ENCODE data around the gene MACC1. TPM values are rescaled to one million over a fixed set of nuclear protein-coding genes. Genes with fewer than 3 reads are reported as not detected.

The MACC1 gene
- total RNA-seq, 1 donor from 2014 or later = 33.2 TPM

DNA sequence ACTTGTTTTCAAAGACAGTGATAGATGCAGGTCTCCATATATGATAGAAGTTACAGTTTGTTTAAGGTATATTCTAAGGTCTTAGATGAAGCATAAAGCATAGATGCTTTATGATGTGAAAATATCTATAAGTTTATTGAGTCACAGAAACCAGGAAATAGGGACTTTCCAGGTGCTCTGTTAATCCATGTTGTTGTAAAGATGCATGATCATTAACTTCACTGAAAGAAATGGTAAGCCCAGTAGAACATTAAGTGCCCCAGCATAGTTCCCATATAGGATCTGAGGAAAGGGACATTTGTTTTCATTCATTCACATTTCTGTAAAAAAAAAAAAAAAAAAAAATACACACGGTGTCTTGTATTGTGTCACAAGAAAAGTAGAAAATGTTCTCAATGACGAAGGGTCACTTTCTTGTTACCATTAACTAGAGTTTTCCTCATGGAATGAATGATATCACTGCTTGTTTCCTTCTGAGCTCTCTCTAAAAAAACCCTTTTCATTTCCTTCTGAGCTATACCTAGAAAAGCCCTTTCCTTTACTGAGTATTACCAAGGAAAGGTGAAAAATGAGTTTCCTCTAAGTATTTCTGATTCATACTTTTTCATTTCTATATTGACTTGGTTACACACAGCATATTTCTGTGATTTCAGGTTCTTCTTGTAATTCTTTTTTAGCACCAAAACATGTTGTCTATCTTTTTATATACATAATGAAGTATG lies 105.2 kb downstream of the MACC1 start:
- no peak overlapping the region for H3K4me3 ChIP-seq (ENCODE audit: low read depth, low read length)
- TF ChIP-seq CTCF (conservative IDR thresholded peaks at IDR 0.05; ENCODE audit: low read depth, low read length) = no peak
- no peak for DNase-seq (ENCODE audit: low read depth)

DNA sequence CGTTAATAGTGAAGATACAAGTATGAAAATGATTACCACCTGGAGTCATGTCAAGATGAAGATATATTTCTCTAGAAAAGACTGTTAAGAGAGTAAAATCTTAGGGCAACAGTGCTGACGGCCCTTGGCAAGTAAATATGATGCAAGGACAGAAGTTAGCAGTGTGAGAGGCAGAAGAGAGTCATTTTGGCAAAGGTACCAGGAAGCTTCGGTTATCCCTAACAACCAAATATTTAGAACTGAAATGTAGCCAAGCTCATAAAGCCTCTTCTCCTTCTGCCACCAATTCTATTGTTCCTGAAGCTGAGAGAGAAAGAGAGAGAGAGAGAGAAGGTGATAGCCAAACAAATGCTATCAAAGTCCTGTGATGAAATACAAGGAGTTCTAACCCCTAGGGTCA lies 109.6 kb downstream of the MACC1 start:
- DNase-seq (ENCODE audit: low read depth) = no peak
- TF ChIP-seq CTCF (conservative IDR thresholded peaks at IDR 0.05; ENCODE audit: low read depth, low read length) = no peak

GRCh38 chr7:20104696-20105095 lies 112.5 kb downstream of the MACC1 start:
- no peak for TF ChIP-seq CTCF (conservative IDR thresholded peaks at IDR 0.05; ENCODE audit: low read depth, low read length)
- DNase-seq (ENCODE audit: low read depth) = no peak
- no peak overlapping the region for H3K4me3 ChIP-seq (ENCODE audit: low read depth, low read length)

More for the DNA sequence above, 109.6 kb downstream of the MACC1 start:
- H3K4me3 ChIP-seq (ENCODE audit: low read depth, low read length) = no peak overlapping the region

DNA sequence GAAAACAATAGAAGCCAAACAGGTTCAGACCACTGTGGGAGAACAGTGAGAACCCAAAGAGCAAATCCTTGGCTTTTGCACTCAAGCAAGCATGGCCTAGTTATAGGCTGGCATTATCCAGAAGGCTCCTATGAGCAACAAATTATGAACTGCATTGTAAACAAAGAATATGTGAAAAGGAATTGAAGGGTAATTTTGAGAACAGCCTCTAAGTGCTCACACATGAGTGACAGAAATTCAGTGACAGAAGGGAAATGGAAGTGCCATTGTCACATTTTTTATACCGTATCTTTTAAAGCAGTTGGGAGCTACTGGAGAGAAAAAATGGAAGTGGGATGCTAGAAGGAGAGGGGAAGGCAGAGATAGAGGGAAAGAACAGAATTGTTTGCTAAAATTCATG lies 114.2 kb downstream of the MACC1 start:
- no peak for DNase-seq (ENCODE audit: low read depth)
- no peak for TF ChIP-seq CTCF (conservative IDR thresholded peaks at IDR 0.05; ENCODE audit: low read depth, low read length)
- no peak overlapping the region for H3K4me3 ChIP-seq (ENCODE audit: low read depth, low read length)

- no peak for TF ChIP-seq CTCF (conservative IDR thresholded peaks at IDR 0.05; ENCODE audit: low read depth, low read length)
- no peak overlapping the region for H3K4me3 ChIP-seq (ENCODE audit: low read depth, low read length)
- DNase-seq (ENCODE audit: low read depth) = no peak
Observed at GRCh38 chr7:20095862-20096261, 121.3 kb downstream of the MACC1 start.

- H3K4me3 ChIP-seq (ENCODE audit: low read depth, low read length) = no peak overlapping the region
- no peak for TF ChIP-seq CTCF (conservative IDR thresholded peaks at IDR 0.05; ENCODE audit: low read depth, low read length)
- DNase-seq (ENCODE audit: low read depth) = no peak
Observed at GRCh38 chr7:20095436-20095835, 121.7 kb downstream of the MACC1 start.

DNA sequence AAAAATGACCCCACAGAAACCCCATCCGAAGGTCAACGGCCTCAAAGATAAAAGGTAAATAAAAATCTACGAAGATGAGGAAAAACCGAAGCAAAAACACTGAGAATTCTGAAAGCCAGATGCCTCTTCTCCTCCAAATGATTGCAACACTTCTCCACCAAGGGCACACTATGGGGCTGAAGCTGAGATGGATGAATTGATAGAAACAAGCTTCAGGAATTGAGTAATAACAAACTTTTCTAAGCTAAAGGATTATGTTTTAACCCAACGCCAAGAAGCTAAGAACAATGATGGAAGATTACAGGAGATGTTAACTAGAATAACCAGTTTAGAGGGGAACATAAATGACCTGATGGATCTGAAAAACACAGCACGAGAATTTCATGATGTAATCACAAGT lies 127.8 kb downstream of the MACC1 start:
- no peak for TF ChIP-seq CTCF (conservative IDR thresholded peaks at IDR 0.05; ENCODE audit: low read depth, low read length)
- no peak for DNase-seq (ENCODE audit: low read depth)

More for the DNA sequence above, 127.8 kb downstream of the MACC1 start:
- no peak overlapping the region for H3K4me3 ChIP-seq (ENCODE audit: low read depth, low read length)

Data from epithelial cell of proximal tubule (primary cell).